B cell (primary cell): ENCODE data around the gene GLTP.

Experiments
- EZH2 ChIP-seq: IDR thresholded peaks from 2 replicates; pipeline ENCODE4 v1.6.1; 2012; ENCODE audit warnings: borderline replicate concordance, low read depth, mild to moderate bottlenecking, moderate library complexity, low read length; ENCODE audit not compliant: insufficient read depth, poor library complexity, severe bottlenecking
- TF ChIP-seq, protein P1 (sequence below): fragments of 200-600 bp; IDR thresholded peaks from one replicate; pipeline ENCODE4 v1.8.0; 2022; ENCODE audit warnings: antibody characterized with exemption, mild to moderate bottlenecking

GRCh38 chr12:109831929-109832328, 48.4 kb downstream of the GLTP start:
- TF ChIP-seq, protein P1, sequence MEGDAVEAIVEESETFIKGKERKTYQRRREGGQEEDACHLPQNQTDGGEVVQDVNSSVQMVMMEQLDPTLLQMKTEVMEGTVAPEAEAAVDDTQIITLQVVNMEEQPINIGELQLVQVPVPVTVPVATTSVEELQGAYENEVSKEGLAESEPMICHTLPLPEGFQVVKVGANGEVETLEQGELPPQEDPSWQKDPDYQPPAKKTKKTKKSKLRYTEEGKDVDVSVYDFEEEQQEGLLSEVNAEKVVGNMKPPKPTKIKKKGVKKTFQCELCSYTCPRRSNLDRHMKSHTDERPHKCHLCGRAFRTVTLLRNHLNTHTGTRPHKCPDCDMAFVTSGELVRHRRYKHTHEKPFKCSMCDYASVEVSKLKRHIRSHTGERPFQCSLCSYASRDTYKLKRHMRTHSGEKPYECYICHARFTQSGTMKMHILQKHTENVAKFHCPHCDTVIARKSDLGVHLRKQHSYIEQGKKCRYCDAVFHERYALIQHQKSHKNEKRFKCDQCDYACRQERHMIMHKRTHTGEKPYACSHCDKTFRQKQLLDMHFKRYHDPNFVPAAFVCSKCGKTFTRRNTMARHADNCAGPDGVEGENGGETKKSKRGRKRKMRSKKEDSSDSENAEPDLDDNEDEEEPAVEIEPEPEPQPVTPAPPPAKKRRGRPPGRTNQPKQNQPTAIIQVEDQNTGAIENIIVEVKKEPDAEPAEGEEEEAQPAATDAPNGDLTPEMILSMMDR = no peak
- no peak for TF ChIP-seq EZH2
